HG03565 (cell line): Measurements from ENCODE around the gene ZNF236.

Source experiments
- ATAC-seq: cut with Tn5 transposase; IDR thresholded peaks from one replicate; pipeline ENCODE4 v1.9.1; 2021; ENCODE audit warnings: mild to moderate bottlenecking, moderate library complexity; ENCODE audit not compliant: unreplicated experiment

ZNF236 gene

DNA sequence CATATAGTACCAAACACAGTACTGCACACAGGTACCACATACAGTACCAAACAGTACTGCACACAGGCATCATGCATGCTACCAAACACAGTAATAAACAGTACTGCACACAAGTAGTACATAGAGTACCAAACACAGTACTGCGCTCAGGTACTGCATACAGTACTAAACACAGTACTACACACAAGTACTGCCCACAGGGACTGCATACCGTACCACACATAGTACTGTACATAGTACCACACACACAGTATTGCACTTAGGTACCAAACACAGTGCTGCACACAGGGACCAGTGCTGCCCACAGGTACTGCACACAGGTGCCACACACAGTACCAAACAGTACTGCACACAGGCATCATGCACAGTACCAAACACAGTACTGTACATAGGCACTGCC, 74.9 kb downstream of the ZNF236 start:
- ATAC-seq = no peak

DNA sequence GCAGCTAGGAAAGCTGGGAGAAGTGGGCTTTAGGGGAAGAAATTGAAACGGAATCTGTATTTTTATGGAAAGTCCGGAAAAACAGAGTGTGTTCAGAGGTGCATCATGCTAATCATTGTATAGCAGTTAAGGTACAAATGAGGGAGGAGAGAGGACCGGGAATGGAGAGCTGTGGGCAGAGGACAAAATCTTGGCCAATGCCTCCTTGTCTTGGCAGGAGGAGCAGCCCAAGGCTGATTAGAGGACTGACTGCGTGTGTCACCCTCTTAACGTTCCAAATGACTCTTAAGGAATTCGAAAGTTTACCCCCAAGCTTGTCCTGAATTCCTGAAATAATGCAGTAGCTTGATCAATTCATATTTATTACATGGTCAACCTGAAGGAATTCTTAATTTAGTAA, 81.0 kb downstream of the ZNF236 start:
- ATAC-seq = no peak

DNA sequence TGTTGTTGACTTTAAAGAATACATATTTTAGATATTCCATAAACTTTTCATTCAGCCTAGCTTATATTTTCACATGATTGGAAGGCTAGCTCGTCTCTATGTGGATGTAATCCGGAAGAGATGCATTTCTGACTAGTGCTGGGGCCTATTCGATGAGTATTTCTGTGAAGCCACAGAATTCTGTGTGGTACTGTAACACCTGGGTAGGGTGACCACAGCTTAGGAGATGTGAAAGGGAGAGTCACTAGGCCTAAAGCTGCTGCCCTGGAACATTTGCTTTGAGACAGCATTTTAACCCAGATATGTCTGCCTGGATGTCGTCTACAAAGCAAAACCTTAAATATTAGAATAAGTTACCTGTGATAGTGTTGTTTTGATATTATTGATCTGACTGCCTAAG, 83.5 kb downstream of the ZNF236 start:
- ATAC-seq = no peak

DNA sequence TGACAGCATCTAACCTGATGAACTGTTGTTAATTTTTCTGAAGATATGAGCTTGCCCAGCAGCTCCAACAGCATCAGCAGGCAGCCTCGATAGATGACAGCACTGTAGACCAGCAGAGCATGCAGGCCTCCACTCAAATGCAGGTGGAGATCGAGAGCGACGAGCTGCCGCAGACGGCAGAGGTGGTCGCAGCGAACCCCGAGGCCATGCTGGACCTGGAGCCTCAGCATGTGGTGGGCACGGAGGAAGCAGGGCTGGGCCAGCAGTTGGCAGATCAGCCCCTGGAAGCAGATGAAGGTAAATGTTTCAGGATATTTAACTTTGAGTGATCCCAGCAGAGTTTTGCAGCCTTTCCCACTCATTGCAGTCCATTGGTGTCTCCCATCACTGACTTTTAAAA, 85.9 kb downstream of the ZNF236 start:
- ATAC-seq = no peak

DNA sequence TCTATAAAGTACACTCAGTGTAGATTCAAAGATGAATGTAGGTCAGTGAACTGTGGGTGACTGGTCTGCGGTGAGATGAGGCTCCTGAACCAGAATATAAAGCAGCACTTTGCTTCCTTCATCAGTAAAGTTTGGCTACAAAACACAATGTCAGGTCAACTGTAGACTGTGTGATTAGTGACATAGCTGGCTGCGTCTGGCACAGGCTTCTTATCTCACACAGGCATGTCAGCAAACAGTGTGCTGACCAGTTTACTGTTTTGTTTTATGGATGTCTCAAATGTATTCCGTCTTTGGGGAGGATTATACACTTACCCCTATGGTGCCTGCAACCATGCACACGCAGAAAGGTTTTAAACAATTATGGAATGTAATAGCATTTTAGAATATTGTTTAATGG, 87.1 kb downstream of the ZNF236 start:
- ATAC-seq = no peak

DNA sequence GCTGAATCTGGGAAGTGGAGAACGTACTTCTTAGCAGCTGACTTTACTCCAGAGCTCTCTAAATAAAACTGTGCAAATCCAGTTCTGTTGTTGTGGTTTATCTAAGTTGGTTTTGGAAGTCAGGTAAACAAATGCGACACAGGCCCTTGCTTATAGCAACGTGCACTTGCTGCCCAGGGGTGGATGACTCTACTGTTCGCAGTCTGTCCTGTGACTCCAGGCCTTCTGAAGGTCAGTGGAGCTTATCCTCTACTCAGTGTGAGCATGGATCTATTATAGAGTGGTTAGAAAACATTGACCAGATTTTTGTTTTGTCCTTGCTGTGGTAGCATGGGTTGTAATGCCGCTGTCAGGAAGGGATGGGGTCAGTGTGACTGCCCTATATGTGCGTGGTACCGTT, 89.1 kb downstream of the ZNF236 start:
- no peak for ATAC-seq

DNA sequence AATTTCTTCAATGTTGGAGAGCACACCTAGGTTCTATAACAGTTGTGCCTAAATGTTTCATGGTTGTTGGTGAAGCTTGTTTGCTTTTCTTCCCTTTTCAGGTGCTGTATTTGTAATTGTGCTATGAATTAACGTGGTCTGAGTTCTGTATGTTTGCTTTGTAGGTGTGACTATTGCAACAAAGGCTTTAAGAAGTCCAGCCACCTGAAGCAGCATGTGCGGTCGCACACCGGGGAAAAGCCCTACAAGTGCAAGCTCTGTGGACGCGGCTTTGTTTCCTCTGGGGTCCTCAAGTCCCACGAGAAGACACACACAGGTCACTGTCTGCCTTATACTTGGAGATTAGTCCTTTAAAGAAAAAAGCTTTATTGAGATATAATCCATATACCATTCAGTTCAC, 91.2 kb downstream of the ZNF236 start:
- no peak for ATAC-seq

DNA sequence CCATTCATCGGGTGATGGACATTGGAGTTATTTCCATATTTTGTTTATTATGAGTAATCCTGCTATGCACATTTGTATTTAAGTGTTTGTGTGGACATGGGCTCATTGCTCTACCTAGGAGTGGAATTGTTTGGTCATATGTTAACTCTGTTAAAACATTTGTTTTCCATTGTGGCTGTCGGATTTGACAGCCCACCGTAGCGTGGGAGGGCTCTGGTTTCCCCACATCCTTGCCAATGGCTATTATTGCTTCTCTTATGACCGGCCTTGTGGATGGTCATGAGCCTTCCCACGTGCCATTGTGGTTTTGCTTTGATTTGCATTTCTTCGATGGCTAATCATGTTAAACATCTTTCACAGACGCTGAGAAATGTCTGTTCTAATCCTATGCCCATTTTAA, 92.0 kb downstream of the ZNF236 start:
- ATAC-seq = peak; percentile 49

DNA sequence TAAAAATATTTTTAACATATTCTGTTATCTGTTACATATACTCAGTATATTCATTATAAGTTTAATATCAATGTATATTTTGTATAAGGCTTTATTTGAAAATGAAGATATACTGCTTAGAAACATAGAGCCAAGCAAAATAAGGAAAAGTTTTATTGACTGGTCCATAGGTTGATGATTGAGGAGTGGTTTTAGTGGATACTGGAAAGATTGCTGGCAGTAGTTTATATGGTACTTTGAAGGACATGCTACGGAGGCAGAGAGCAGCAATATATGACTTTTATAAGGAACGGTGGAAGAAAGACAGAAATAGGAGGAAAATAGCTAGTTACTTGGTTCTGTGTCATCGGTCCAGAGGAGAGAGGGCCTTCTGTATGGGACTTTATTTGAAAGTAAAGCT, 92.4 kb downstream of the ZNF236 start:
- no peak for ATAC-seq

DNA sequence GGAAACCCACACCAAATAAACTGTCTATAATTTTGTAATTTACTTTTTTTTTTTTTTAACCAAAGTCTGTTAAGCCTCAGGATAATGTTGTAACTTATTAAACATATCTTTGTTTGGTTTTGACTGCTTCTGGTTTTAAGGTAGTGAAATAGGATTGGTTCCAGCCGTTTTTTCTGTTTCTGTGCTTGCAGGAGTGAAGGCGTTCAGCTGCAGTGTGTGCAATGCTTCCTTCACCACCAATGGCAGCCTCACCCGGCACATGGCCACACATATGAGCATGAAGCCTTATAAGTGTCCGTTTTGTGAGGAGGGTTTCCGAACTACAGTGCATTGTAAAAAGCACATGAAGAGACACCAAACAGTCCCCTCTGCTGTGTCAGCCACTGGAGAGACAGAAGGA, 93.1 kb downstream of the ZNF236 start:
- ATAC-seq = no peak

DNA sequence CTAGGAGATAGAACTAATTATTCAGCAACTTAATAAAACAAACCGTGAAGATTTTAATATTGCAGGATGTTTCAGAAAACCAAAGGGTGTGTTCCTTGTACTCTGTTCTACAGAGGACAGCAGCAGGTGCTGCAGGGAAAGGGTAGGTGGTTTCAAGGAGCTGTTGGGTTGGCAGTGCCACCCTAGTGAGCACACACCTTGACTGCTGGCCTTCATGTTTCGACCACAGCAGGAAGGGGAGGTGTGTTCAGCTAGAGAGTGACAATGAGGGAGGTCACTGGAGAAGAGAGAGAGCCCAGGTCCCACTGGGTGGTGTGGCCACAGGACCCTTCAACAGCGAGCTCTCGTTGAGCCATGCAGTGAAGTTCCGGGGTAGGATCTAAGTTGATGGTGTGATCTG, 98.6 kb downstream of the ZNF236 start:
- no peak for ATAC-seq

DNA sequence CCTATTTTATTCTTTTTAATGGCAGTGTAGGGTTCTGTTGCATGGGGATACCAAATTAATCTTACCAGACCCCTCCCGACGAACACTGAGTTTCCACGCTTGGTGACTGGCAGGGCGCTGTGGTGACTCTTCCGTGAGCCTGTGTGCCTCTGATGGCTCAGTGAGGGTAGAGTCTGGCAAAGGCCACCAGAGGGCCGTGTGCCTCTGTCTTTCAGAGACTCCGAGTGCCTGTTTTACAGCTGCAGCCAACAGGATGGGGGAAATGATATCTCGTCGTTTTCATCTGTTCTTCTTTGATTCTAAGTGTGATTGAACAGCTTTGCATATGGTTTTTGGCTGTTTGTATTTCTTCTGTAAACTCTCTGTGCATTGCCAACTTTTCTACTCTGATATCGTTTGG, 99.8 kb downstream of the ZNF236 start:
- ATAC-seq = peak; percentile 92

DNA sequence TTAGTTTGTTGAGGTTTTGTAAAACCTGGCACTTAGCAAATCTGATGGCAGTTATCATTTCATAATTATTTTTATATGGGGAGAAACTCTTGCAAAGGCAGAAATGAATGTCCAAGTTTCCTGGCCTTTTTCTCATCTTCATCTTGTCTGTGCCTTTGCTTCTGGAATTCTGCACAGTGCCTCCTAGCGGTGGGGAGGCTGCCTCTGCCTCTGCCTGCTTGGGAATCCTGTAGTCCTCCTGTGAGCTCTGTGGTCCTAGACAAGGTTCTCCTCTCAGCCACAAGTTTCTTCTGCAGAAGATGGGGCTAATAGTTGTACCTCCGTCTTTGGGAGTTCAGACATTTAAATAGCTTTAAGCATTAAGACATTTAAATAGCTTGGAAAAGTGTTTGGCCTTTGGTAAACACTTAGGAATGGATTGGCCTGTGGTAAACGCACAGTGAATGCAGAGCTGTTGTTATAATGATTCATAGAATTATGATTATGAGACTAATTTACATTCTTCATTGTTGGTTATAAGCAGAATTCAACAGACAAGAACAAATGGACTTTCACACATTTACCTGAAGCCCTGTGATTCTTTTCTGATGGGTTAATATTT, 101.2 kb downstream of the ZNF236 start:
- ATAC-seq = no peak

DNA sequence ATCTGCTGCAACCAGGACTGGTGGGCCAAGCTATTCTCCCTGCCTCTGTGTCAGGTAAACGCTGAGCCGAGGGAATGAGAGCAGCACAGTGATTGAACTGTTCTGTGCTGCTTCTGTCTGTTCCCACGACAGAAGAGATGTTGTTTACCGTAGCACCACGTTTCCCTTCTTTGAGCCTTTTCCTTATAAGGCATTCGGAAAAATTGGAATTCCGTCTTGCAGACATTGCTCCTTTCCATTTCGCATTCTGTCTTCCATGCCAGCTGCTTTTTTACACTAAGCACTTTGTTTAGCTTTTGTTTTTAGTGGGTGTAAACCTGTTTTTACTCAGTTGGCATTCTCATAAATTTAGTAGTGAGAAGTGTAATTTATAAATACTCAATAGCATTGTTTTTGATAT, 103.1 kb downstream of the ZNF236 start:
- no peak for ATAC-seq

DNA sequence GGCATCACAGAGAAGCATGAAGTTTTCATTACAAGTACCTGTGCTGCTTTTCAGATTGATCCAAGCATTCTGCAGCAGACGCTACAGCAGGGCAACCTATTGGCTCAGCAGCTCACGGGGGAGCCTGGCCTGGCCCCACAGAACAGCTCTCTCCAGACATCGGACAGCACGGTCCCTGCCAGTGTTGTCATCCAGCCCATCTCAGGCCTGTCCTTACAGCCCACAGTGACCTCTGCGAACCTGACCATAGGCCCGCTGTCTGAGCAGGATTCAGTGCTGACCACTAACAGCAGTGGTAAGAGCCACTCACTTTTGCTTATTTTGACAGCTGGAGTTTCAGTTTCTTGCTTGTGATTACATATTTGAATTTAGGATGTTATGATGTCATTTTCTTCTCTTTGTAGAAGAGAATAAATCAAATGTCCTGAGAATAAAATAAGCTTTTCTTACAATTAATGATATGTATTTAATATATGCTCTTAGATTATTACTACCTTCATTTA, 104.9 kb downstream of the ZNF236 start:
- no peak for ATAC-seq

DNA sequence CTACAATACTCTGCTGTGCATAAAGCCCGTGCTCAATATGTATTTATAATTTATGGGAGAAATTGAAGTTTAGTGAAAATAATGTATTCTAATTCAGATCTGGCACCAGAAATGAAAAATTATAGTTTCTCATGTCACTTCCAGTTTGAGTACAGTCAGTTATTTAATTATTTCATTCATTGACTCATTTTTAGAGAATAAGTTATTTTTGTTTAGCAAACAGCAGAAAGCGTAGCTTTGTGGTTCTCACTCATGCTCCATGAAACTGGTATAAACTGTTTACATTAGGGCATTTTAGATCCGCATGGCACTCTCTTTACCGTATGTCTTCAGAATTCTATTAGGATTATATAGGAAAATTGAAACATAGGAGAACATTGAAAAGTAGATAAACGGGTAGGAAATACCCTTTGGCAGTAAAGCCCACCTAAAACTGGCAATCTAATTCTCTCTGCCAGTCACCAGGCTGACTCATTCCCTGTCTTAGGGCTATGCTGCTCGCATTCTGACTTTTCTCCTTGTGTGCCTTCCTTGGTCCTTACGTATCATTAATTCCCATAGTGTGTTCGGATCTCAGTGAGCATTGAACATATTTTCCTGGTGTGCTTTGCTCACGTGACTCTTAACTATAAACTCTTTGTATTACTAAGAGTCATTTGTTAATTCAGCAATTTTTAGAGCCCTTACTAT, 106.0 kb downstream of the ZNF236 start:
- ATAC-seq = no peak

DNA sequence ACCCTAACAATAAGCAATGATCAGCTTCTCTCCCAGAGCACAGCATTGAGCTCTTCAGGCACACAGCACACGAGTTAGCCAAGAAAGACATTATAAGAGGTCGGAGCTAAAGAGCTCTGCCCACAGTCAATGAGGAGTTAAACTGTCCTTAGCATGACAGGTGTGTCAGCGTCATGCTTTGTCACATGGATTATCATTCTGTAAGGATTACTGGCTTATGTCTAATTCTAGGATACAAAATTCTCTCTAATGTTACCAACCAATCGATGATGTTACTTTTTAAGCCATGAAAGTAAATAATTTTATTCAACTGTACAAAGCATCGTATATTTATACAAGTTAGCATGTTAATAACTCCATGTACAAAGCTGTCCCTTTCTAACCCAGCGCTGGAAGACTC, 108.8 kb downstream of the ZNF236 start:
- ATAC-seq = no peak

DNA sequence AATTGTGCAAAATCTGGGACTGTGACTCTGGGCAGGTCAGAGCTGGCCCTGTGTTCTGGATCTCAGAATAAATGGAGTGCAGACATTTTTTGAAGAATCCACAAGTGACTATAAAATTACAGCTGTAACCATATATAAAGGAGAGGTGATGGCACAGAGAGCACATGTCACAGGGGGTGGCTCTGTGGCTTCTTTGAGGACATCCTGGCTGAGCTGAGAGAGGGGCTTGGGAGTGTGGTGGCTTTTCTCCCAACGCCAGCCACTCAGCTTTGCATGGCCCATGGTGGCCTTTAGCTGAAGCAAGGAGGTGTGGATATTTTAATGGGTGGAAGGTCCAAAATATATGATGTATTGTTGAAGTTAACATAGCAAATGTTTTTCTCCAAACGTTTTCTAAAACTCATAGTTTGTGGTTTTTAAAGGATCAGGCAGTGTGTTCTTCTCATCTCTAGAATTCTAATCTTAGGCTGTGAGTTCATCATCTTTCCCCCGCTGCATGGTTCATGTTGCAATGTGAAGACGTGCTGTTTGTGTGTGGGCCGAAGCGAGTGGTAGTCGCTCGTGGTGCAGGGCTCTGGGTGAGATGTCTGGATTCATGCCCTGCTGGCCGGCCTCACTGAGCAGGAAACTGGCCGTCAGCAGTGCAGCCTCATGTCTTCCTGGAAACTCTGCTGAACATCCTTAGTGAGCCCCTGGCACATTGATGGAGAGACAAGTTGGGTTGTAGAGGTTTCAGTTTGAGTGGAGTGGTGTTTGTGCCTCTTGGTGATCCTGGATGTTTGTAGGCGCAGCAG, 109.9 kb downstream of the ZNF236 start:
- no peak for ATAC-seq

DNA sequence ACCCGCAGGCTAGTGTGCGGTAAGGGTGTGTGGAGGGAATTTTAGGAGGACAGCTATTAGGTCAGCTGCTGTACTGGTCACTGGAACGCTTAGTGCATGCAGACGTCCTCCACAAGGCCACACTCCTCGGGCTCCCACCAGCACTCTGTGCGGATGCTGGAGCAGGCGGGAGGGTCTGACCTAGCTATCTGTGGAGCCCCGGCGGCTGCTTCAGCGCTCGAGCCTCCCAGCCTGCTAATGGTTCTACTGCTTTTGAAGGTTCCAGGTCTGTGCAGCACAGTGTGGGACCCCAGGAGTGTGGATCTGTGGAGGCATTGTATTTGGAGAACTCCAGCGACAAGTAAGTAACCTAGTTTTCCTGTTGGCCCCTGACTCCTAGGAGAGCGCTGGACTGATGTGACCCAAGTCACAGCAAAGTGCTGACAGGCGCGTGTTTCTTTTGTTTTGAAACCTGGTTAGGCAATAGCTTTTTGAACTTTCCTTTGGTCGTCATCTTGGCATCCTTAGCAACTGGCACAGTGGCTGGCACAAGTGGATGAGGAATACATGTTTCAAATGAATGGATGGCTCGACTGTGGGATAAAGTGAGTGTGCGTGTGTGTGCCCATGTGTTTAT, 113.5 kb downstream of the ZNF236 start:
- no peak for ATAC-seq

DNA sequence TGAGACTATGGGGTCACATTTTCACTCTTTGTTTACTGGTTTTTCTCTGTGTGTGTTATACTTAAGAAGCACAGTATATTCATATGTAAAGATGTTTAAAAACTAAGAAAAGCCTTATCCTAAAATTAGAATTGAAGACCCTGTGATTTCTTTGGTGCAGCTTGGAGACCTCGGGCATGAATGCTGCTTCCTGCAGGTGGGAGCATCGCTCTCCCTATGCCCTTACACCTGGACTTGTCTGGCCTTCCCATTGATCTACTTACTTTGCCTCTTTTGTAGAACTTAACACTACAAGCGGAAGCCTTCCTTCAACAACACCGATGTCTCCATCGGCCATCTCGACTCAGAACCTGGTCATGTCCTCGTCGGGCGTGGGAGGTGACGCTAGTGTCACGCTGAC, 114.5 kb downstream of the ZNF236 start:
- ATAC-seq = no peak

DNA sequence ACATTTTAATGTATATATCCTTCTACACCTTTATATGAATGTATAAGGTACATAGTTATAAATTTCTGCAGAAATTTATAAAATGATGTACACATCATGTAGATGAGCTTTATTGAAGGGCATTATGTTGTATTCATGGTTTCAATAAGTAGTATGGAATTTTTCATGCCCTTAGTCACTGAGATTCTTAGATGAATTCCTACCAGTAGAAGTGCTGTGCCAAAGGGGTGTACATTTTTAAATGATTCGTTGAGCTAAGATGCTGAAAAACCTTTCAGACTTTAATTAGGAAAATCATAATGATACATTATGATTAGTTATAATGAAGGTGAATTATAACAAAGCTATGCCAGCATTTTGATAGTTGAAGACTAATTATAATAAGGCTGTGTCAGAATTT, 115.2 kb downstream of the ZNF236 start:
- ATAC-seq = no peak

DNA sequence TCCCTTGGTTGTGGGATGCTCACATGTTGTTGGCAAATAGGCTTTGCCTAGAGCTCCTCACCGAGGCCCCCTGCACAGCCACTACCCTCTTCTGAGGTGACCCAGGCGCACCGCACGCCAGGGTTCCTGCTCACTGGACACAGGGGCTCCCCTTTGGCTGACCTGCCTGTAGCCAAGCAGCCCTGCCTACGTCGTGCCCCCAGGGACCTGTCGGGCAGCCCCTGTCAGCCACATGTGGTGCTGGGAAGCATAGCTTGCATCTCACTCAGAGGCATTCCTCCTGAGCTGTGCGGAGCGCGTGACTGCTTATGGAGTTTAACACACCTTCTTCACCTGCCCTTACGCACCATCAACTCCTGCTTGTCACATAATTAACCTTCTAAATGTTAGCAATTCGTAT, 116.3 kb downstream of the ZNF236 start:
- no peak for ATAC-seq
